A375 (cell line): Measurements from ENCODE around the gene COX18. TPM values are rescaled to one million over a fixed set of nuclear protein-coding genes. Genes with fewer than 3 reads are reported as not detected.

Experiments
- small RNA-seq: library from RNA; depleted of rRNA; stranded (forward); fragments of <200 nt; gene quantifications from one replicate; pipeline ENCODE3, GENCODE V24; 2014
- total RNA-seq: library from RNA; depleted of rRNA; stranded (reverse); fragments of >200 nt; shearing (Covaris generic); gene quantifications from 2 replicates; pipeline ENCODE4 v1.2.3, GENCODE V29; 2014; rRNA removed

Gene COX18
- total RNA-seq, result 13.9 and 17.5 TPM in 2 replicates

GRCh38 chr4:73069338-73070073 is at the start of gene COX18:
Gene COX18 (minus strand): TSS chr4:73069716. CDS start chr4:73069649, 67 bp downstream.

Small RNA genes lying within 50 kb of the gene (small RNA-seq; reads per million reads assigned to genes)
- gene RNU6ATAC5P, result not detected

Other genes with a start within 250 kb of the COX18 start
- 38.1 and 47.5 TPM in 2 replicates for gene ANKRD17, start 189.1 kb upstream of the COX18 start, total RNA-seq